ENCODE measurements around the gene KTN1.

DNA sequence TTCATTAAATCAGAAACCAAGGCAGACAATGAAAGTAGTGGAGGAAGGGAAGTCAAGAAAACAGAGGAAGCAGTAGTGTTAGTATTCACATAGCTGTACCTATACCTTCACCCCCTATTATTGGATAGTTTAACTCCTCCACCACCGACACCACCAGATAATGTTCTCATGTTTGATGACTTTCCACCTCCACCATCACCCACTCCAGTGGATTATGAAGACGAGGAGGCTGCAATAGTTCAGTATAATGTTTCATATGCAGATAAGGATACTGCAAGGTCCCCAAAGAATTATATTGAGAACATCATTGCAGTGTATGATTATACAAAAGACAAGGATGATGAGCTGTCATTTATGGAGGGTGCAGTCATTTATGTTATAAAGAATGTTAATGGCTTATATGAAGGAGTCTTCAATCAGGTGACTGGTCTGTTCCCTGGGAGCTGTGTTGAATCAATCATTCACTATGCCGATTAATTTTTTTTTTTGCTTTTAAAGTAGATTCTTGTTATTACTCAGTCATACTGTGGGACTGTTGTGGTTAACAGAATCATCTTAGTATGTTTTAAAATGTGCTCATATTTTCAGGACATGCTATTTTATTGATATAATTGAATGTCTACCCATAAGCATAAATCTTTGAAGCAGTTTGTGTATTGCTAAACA lies 32.2 kb upstream of the KTN1 start:
- TF ChIP-seq POLR2AphosphoS5 (IDR thresholded peaks at IDR 0.05; ENCODE audit: borderline replicate concordance, low read depth, low read length) (no peak), EZH2 (IDR thresholded peaks at IDR 0.05) (no peak), FOXP2 (optimal IDR thresholded peaks at IDR 0.05; ENCODE audit: control extremely low read depth, extremely low read length, insufficient read depth) (no peak)
